B cell (primary cell): ENCODE results near the gene TEAD1.

ENCODE experiments used
- CTCF ChIP-seq: fragments of 200-600 bp; IDR thresholded peaks from one replicate; pipeline ENCODE4 v1.8.0; 2022; ENCODE audit warnings: antibody characterized with exemption, mild to moderate bottlenecking
- EZH2 ChIP-seq: IDR thresholded peaks from 2 replicates; pipeline ENCODE4 v1.6.1; 2012; ENCODE audit warnings: borderline replicate concordance, low read depth, mild to moderate bottlenecking, moderate library complexity, low read length; ENCODE audit not compliant: insufficient read depth, poor library complexity, severe bottlenecking

- no peak for TF ChIP-seq CTCF
- TF ChIP-seq EZH2: no peak
Observed at GRCh38 chr11:12684315-12684714, 10.1 kb downstream of the TEAD1 start.
